PFSK-1 (cell line): ENCODE data around the gene GABRB3.

Experiments used
- POLR2AphosphoS5 ChIP-seq: IDR thresholded peaks from 2 replicates; pipeline ENCODE4 v1.6.1; 2012; ENCODE audit warnings: low read depth, mild to moderate bottlenecking, control low read depth, low read length, moderate library complexity
- SIN3A ChIP-seq: IDR thresholded peaks from 2 replicates; pipeline ENCODE4 v1.6.1; 2012; ENCODE audit warnings: mild to moderate bottlenecking, low read length, moderate library complexity, borderline replicate concordance; ENCODE audit not compliant: insufficient read depth
- TAF1 ChIP-seq: IDR thresholded peaks from 2 replicates; pipeline ENCODE4 v1.6.1; 2012; ENCODE audit warnings: low read length, control low read depth, borderline replicate concordance; ENCODE audit not compliant: insufficient read depth

- no peak for TF ChIP-seq TAF1
- no peak for TF ChIP-seq POLR2AphosphoS5
- no peak for TF ChIP-seq SIN3A
These were observed 142.0 kb downstream of the GABRB3 start for GRCh38 chr15:26630857-26631256.
